Stimulated activated CD8-positive, alpha-beta memory T cell treated with anti-CD3 and anti-CD28 coated beads, Interleukin-4, amount 100 ng/mL, for 4 hours (primary cell): Measurements from ENCODE around the gene ZEB1.

Experiments
- DNase-seq, 2 donors: peaks; one replicate each; pipeline ENCODE4 v3.0.0-alpha.2; 2020; ENCODE audit warnings: low read depth in 2 of 2, low spot score in 1 of 2

The ZEB1 gene

DNA sequence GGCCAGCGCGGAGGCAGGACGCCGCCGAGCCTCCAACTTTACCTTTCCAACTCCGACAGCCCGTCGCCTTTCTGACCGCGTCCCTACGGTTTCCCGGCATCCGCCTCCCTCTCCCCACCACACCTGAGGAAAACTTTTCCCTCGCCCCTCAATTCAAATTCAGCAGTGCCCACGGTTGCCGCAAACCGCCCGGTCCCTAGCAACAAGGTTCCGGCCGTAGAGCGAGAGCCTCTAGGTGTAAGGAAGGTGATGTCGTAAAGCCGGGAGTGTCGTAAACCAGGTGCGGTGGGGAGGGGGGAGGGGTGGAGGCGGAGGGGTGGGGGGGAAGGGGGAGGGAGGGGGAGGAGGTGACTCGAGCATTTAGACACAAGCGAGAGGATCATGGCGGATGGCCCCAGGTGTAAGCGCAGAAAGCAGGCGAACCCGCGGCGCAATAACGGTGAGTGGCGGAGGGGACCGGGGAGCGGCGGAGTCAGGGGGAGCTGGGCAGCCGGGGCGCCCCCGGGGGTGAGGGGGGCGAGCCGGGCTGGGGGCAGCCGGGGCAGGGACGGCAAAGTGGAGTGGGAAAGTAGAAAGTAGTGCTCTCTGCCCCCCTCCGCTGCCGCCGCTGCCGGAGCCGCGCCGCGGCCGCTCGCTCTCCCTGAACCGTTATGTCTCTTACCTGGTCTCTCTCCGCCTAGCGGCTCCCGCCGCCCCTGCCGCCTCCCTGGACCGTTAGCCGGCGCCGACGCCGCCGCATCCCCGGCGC lies at the start of gene ZEB1:
TSS of gene ZEB1 (plus strand) at position 363 of the 748 bp plus-strand sequence. CDS start at position 382, 19 bp downstream.
- peak; percentile 82 to 85 for DNase-seq

- DNase-seq: no peak
These were observed 48.1 kb upstream of the ZEB1 start for GRCh38 chr10:31270954-31271353.

DNA sequence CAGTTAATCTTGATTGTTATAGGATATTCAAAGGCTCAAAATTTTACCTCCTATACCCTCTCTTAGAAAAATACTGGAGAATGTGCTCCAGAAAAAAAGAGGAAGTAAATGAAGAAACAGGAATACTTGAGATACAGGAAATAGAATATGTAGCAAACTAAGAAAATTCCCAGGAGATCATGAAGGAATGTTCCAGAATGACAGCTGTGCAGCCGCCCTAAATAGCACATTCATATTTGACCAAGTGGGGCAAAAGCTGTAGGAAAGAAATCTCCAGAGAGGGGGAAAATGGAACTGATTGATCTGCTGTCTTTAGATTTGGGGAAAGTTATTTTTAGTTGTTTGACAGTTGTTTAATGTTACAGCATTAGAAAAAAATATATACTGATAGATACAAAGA lies 46.2 kb upstream of the ZEB1 start:
- no peak for DNase-seq

- no peak for DNase-seq
These were observed 45.2 kb upstream of the ZEB1 start for GRCh38 chr10:31273789-31274188.

GRCh38 chr10:31274310-31274709 lies 44.7 kb upstream of the ZEB1 start:
- DNase-seq: no peak

DNA sequence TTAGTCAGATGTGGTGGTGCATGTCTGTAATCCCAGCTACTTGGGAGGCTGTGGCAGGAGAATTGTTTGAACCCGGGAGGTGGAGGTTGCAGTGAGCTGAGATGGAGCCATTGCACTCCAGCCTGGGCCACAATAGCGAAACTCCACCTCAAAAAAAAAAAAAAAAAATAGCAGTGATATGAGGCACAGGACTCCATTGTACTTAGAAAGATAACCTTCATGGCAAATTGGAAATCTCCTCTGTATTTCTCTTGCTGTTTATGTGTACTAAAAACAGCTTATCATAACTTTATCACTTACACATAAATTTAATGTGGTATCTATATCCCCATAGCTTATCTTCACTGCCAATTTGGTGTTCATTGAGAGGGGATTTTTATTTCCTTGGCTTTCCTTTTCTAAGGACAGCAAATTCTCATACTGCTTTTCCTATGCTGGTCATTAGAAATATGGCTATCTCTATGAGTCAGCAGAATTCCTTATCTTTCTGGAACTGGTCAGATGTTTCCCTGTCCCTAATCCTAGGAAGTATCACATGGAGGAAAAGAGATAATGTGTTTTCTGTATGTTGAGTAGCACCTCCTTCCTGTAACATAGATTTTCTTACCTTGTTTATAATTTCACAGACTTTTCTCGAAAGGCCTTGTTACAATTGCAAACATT lies 40.6 kb upstream of the ZEB1 start:
- no peak for DNase-seq

- no peak for DNase-seq
These were observed 38.0 kb upstream of the ZEB1 start for GRCh38 chr10:31280972-31281371.

- DNase-seq: no peak
These were observed 31.0 kb upstream of the ZEB1 start for GRCh38 chr10:31288001-31288400.

GRCh38 chr10:31288962-31289361 lies 30.1 kb upstream of the ZEB1 start:
- no peak for DNase-seq

- no peak for DNase-seq
These were observed 28.6 kb upstream of the ZEB1 start for GRCh38 chr10:31290386-31290785.

DNA sequence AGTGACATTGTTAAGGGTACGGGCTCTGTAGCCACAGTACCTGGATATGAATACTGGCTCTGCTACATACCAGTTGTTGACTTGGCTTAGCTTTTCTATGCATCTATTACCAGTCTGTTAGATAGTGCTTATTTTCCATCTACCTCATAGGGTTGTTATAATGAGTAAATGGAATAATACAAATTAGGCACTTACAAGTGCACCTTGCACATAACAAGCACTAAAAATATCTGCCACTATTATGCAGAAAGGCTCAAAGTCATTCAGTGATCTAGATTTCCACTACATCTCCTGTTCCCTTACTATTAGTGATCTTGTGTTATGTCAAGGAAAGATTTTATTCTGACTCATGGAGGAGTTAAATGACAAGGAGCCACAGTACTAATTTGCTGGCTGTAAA lies 27.9 kb upstream of the ZEB1 start:
- no peak for DNase-seq

GRCh38 chr10:31294558-31294957 lies 24.5 kb upstream of the ZEB1 start:
- no peak for DNase-seq

DNA sequence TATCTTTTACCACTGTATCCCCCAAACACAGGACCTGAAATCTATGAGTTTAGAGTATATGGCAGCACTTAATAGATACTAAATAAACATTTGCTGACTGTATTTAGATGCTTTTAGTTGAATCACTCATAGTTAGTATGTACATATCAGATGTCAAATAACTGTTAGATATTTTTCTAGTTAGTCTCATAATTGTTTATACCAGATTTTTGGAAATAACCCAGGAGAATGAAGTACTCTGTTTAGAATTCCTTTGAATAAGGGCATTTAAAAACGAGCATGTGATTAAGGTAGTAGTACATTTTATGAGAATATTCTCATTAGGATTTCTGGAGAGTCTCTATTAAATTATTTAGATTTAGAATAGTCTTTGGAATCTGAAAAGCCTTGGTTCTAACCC lies 22.3 kb upstream of the ZEB1 start:
- no peak for DNase-seq

GRCh38 chr10:31299119-31299518 lies 19.9 kb upstream of the ZEB1 start:
- DNase-seq: no peak

- DNase-seq: no peak
These were observed 15.8 kb upstream of the ZEB1 start for GRCh38 chr10:31303212-31303611.

DNA sequence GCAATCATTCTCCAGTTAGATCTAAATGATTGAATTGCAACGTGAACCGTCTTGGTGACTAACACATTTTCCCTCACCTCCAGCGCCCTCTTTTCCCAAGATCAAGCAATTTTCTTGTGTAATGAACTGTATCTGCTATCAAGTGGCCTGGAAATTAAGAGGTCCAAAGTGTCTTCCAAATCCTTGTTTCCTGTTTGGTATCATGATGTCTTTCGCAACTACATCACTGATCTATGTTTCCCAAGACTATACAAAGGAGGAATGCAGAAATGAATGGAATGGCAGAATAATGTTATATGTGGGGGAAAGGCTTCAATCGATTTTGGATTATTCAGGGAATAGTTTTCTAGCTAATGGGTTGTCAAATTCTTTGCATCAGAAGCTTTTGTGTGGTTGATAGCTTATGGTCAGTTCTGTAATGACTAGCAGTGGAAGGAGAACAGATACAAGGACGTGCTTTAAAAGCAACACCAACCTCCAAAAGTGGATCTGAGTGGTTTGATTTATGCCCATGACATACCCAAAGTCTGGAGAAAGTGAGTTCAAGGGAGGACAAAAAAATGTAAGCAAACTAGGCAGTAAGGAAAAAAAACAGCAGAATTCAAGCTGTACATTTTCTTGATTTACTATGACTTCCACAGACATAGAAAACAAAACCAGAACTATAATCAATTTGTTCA lies 14.6 kb upstream of the ZEB1 start:
- DNase-seq: no peak

GRCh38 chr10:31313396-31313795 lies 5.6 kb upstream of the ZEB1 start:
- no peak for DNase-seq

DNA sequence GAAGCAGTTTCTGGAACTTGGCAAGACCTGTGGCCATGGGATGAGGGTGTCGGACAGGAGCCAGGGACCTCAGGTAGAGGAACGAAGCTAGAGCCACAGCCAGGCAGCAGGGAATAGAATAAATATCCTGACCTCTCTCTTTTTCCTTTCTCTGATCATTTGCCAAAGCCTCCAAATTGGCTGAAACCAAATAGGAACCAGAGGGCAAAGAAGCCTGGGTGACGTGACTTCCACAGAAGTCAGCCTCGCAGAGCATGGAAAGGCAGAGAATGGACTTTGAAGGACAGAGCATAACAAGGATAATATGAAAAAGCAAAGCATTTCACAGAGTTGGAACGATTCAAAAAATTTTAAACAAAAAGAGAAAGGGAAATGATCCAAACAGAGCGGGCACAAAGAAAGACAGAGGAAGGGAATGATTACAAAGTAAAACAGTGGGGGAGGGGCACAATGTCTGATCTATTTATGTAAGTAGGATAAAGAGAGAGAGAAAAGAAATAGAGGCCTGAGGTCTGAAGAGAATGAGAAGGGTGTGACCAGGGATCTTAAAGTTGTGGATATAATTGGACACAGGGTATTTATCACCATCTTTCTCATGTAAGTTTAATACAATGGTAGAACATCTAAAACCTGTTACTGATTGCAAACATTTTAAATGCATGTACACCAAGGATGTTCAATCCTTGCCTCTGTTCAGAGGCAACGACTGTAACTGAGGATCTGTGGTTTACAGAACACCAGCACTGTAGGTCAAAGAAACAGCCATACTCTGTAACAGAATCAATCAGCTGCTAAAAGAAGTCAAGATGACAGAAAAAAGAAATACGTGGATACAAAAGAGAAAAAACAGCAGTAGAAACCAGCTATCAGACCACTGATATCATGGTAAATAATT lies 4.5 kb upstream of the ZEB1 start:
- DNase-seq: no peak

GRCh38 chr10:31315453-31315852 lies 3.6 kb upstream of the ZEB1 start:
- no peak for DNase-seq

DNA sequence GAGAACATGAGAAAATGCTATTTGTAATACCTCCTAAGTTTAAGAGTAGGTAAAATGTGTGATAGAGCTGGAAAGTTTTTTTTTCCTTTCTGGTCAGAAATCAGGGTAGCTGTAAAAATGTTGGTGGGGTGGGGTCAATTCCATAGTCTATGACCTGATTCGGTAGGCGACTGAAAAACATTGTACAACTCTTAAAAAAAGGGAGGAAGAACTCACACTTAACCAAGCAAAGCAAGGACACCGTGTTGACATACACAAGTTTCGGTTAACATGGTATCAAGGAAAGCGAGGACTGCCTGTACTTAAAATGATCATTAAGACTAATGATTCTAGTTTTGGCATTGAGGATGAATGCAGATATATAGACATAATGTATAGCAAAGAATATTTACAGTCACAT lies 1.8 kb upstream of the ZEB1 start:
- DNase-seq: no peak

- DNase-seq: peak; percentile 58 to 63
These were observed 1.2 kb upstream of the ZEB1 start for GRCh38 chr10:31317652-31318381.
